HUDEP-2 (cell line): Measurements from ENCODE around the gene SIK3.

Experiments
- DNase-seq, 76 experiments: peaks; one replicate each; lab custom pipeline; 2025; ENCODE audit not compliant: unreplicated experiment in 76 of 76; lab: John Stamatoyannopoulos, UW

SIK3 gene

GRCh38 chr11:117081908-117082307 is 16.3 kb downstream of the SIK3 start:
- no peak for DNase-seq

- DNase-seq, result no peak
Measured at GRCh38 chr11:117080370-117080769, 17.9 kb downstream of the SIK3 start.

- DNase-seq, result no peak
Measured at GRCh38 chr11:117076941-117077691, 21.1 kb downstream of the SIK3 start.

GRCh38 chr11:117075186-117075585 is 23.0 kb downstream of the SIK3 start:
- DNase-seq, result no peak

- DNase-seq, result peak in 1 of 76 experiments; percentile 8
Measured at GRCh38 chr11:117074119-117074518, 24.1 kb downstream of the SIK3 start.

- DNase-seq, result no peak
Measured at GRCh38 chr11:117073539-117073938, 24.7 kb downstream of the SIK3 start.

- DNase-seq, result peak in 35 of 76 experiments; percentile 9 to 80 (median 47)
Measured at GRCh38 chr11:117072517-117073461, 25.4 kb downstream of the SIK3 start.

GRCh38 chr11:117071344-117071787 is 26.9 kb downstream of the SIK3 start:
- DNase-seq, result peak in 70 of 76 experiments; percentile 10 to 83 (median 50)

GRCh38 chr11:117070016-117070415 is 28.2 kb downstream of the SIK3 start:
- no peak for DNase-seq

- no peak for DNase-seq
Measured at GRCh38 chr11:117068303-117068860, 29.8 kb downstream of the SIK3 start.

GRCh38 chr11:117066959-117067358 is 31.3 kb downstream of the SIK3 start:
- no peak for DNase-seq

GRCh38 chr11:117064275-117064674 is 34.0 kb downstream of the SIK3 start:
- DNase-seq, result peak in 1 of 76 experiments; percentile 6

GRCh38 chr11:117062498-117062897 is 35.7 kb downstream of the SIK3 start:
- DNase-seq, result no peak

- no peak for DNase-seq
Measured at GRCh38 chr11:117061256-117061655, 37.0 kb downstream of the SIK3 start.

GRCh38 chr11:117059611-117060148 is 38.5 kb downstream of the SIK3 start:
- no peak for DNase-seq

GRCh38 chr11:117058761-117059261 is 39.4 kb downstream of the SIK3 start:
- DNase-seq, result no peak

GRCh38 chr11:117057727-117058126 is 40.5 kb downstream of the SIK3 start:
- no peak for DNase-seq

GRCh38 chr11:117057317-117057716 is 40.9 kb downstream of the SIK3 start:
- DNase-seq, result no peak

GRCh38 chr11:117055469-117055868 is 42.8 kb downstream of the SIK3 start:
- DNase-seq, result peak in 12 of 76 experiments; percentile 7 to 38 (median 20)

GRCh38 chr11:117054382-117054781 is 43.8 kb downstream of the SIK3 start:
- no peak for DNase-seq
